Hepatic stellate cell (primary cell): ENCODE data around the gene ADGRB2.

Experiments
- DNase-seq: peaks from one replicate; pipeline ENCODE4 v3.0.0; 2011; ENCODE audit warnings: low spot score

ADGRB2 gene

GRCh38 chr1:31764312-31765040 is at the start of gene ADGRB2:
Gene ADGRB2 (minus strand): TSS chr1:31764340. CDS start chr1:31757221, 7,119 bp downstream.
- peak; percentile 50 for DNase-seq

GRCh38 chr1:31812158-31812829 is 48.2 kb upstream of the ADGRB2 start:
- DNase-seq: no peak

- DNase-seq: peak; percentile 73
These were observed 47.5 kb upstream of the ADGRB2 start for GRCh38 chr1:31811605-31812004.

GRCh38 chr1:31809698-31810097 is 45.6 kb upstream of the ADGRB2 start:
- DNase-seq: no peak

- DNase-seq: no peak
These were observed 43.3 kb upstream of the ADGRB2 start for GRCh38 chr1:31807273-31808048.

- no peak for DNase-seq
These were observed 41.2 kb upstream of the ADGRB2 start for GRCh38 chr1:31805318-31805717.

- DNase-seq: no peak
These were observed 40.0 kb upstream of the ADGRB2 start for GRCh38 chr1:31804098-31804497.

- DNase-seq: no peak
These were observed 39.5 kb upstream of the ADGRB2 start for GRCh38 chr1:31803610-31804009.

- no peak for DNase-seq
These were observed 38.3 kb upstream of the ADGRB2 start for GRCh38 chr1:31802190-31803150.

- no peak for DNase-seq
These were observed 37.3 kb upstream of the ADGRB2 start for GRCh38 chr1:31801458-31801857.

- DNase-seq: no peak
These were observed 36.5 kb upstream of the ADGRB2 start for GRCh38 chr1:31800674-31800967.

- no peak for DNase-seq
These were observed 35.9 kb upstream of the ADGRB2 start for GRCh38 chr1:31799895-31800673.

- DNase-seq: no peak
These were observed 35.2 kb upstream of the ADGRB2 start for GRCh38 chr1:31799196-31799894.

GRCh38 chr1:31798433-31799195 is 34.5 kb upstream of the ADGRB2 start:
- DNase-seq: peak; percentile 91

- peak; percentile 41 for DNase-seq
These were observed 33.9 kb upstream of the ADGRB2 start for GRCh38 chr1:31798086-31798432.

- no peak for DNase-seq
These were observed 33.1 kb upstream of the ADGRB2 start for GRCh38 chr1:31797216-31797615.

- DNase-seq: no peak
These were observed 32.6 kb upstream of the ADGRB2 start for GRCh38 chr1:31796707-31797106.

GRCh38 chr1:31795801-31796621 is 31.9 kb upstream of the ADGRB2 start:
- DNase-seq: peak; percentile 71

GRCh38 chr1:31795096-31795675 is 31.0 kb upstream of the ADGRB2 start:
- DNase-seq: no peak
